Activated CD4-positive, alpha-beta T cell treated with anti-CD3 and anti-CD28 coated beads, Interleukin-2, Interleukin-4, amounts not matched to agents 100 ng/mL and 50 ng/mL, durations not matched to agents 16 hours and 8 hours (primary cell): ENCODE data around the gene UBE3D.
"Not testable (repeated sequence)": the region's sequence is repeated elsewhere in the genome, so short reads cannot be mapped to it uniquely, and the experiment has no call there.

Experiments used
- DNase-seq: peaks from one replicate; pipeline ENCODE4 v3.0.0-alpha.2; 2020; ENCODE audit warnings: low spot score

UBE3D gene

GRCh38 chr6:82978362-82978945, 87.2 kb downstream of the UBE3D start:
- no peak for DNase-seq

DNA sequence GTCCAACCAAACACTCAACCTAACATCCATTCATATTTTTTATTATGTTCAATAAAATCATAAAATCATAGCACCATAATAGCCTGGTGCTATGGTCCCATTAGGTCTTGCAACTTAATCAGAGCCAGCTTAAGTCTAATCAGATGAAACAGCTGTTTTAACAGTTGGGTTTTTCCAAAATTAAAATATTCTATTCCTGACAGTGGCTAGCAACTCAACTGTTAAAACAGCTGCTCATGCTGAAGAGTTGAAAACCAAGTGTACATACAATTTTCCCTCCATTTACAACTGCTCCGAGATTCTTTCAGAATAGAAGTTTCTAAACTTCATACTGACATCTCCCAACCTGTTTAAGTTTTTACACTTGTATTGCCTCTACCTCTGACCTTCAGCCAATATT, 89.5 kb downstream of the UBE3D start:
- no peak for DNase-seq

DNA sequence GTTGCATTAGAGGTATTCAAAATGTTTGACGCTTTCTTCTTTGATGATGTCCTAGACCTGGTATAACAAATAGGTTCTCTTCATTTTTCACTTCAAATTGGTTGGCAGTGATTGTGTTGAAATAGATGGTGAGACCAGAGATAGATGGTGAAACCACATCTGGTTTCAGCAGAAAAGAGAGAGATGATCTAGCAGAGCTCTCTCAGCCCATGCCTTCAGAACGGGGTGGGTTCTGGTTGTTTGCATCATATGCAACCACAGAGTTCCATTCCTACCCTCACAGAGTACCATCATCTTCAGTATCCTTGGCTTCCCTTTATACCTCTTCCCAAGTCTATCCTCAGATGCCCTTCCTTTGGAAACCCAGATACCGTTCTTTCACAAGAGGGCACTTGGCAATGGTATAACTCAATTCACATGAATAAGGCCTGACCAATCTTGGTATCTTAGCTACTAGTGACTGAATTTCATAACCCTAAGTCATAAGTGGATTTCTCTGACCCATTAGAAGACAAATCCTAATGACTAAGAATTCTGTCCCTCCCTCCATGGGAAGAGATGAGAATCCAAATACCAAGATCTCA, 93.7 kb downstream of the UBE3D start:
- no peak for DNase-seq

DNA sequence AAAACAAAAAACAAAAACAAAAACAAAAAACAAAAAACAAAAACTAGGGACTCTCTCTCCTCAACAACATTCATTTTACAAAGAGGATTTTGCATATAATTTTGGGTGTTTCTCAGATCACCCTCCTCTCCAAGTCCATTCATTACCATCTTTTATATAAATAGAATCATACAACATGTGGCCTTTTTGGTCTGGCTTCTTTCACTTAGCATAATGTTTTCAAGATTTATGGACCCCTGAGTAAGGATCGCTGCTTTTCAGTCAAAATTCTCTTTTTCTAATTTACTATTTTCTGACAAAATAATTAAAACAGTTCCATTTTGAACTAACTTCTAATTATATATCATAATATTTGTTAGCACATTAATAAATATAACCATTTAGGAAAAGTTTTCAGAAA, 94.8 kb downstream of the UBE3D start:
- no peak for DNase-seq

- DNase-seq, result no peak
Measured at GRCh38 chr6:82968708-82969107, 96.9 kb downstream of the UBE3D start.

DNA sequence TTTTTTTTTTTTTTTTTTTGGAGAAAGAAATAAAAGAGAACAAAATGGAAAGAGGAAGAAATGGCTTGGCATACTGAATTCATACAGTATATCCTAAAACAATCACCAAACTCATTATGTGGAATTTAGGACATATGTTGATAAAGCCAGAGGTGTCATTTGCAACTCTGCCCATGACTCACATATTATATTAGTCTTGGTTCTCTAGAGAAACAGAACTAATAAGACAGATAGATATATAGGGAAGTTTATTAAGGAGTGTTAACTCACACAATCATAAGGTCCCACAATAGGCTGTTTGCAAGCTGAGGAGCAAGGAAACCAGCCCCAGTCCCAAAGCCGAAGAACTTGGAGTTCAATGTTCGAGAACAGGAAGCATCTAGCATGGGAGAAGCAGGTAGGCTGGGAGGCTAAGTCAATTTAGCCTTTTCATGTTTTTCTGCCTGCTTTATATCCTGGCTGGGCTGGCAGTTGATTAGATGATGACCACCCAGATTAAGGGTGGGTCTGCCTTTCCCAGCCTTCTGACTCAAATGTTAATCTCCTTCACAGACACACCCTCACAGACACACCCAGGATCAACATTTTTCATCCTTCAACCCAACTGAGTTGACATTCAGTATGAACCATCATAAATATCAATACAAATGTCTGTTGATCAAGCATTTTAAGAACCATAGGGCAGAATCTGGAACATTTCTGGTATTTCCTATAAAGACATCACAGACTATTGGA, 102.3 kb downstream of the UBE3D start:
- DNase-seq, result no peak

DNA sequence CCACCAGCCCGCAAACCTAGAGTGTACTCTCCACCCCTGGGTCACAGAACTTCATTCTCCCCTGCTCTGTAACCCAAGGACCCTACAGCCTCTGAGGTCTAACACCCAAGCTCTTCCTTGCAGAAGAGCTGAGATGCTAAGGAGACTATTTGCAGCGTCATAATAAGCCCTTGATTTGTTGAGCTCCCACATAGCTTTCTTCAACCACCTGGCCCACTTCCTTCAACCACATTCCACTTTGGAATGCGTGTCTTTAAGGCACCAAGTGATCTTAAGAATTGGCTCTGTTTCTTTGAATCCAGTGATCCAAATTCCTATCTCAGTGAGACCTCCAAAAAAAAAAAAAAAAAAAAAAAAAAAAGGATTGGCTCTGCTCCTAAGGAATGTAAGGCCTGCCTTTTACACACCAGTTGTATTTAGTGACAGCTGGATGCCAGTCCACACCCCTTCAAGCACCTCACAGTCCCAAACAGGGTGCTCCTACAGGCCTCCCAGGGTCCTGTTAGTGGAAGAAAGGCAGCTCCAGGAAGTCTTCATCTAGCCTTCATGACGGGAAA, 106.2 kb downstream of the UBE3D start:
- DNase-seq, result no peak

- no peak for DNase-seq
Measured at GRCh38 chr6:82958551-82958950, 107.1 kb downstream of the UBE3D start.

- no peak for DNase-seq
Measured at GRCh38 chr6:82957868-82958245, 107.8 kb downstream of the UBE3D start.

- DNase-seq, result no peak
Measured at GRCh38 chr6:82957171-82957867, 108.3 kb downstream of the UBE3D start.

GRCh38 chr6:82955841-82956240, 109.8 kb downstream of the UBE3D start:
- DNase-seq, result no peak

DNA sequence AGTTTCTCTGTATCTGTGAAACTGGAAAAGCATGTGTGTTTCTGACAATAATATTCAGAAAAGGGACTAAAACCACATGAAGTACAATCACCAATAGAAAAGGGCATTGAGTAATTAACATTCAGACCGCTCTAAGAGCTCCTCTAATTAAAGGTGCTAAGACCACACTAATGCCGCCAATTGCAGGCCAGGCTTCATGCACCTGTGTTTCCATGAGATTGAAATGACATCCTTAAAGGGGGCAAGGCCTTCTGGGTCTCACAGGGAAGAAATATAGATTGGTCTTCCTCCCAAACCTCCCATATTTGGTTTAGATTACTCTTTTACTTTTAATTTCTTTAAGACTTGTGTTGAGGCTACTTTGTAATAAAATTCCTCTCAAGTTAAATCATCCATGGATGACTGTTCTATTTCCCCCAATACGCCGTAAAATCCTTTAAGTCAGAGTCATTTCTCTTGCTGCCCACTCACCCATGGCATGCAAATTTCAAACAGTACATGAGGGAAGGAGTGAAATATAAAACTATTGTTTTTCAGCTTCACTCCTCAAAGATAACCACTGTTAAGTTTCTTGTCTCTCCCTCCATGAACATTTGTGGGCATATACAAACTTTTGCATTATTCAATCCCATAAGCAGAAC, 110.6 kb downstream of the UBE3D start:
- DNase-seq, result no peak

DNA sequence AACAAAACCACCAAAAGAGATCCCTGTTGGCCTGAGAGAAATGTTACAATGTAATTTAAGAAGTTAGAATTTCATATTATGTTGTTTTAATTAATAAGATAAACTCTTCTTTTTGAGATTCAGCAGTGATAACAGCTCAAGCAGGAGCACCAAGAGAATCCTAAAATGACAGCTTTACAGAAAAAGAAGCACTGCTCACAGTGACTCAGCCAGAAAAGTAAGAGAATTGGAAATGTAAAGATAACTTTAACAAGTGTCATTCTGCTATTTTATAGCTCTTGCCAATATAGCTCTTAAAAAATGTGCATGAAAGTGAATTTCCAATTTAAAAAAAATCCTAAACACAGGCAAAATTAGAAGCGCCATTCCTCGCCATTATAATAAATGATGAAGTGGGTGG, 111.3 kb downstream of the UBE3D start:
- no peak for DNase-seq

GRCh38 chr6:82953871-82954270, 111.8 kb downstream of the UBE3D start:
- DNase-seq, result no peak

- no peak for DNase-seq
Measured at GRCh38 chr6:82951935-82952334, 113.7 kb downstream of the UBE3D start.

GRCh38 chr6:82951389-82951788, 114.3 kb downstream of the UBE3D start:
- DNase-seq, result no peak

DNA sequence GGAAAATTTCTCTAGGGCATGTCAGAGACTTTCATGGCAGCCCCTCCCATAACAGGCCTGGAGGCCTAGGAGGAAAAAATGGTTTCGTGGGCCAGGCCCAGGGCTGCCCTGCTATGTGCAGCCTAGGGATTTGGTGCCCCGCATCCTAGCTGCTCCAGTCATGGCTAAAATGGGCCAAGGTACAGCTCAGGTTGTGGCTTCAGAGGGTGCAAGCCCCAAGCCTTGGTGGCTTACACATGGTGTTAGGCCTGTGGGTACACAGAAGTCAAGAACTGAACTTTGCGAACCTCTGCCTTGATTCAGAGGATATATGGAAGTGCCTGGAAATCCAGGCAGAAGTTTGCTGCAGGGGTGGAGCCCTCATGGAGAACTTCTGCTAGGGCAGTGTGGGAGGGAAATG, 134.7 kb downstream of the UBE3D start:
- not testable (repeated sequence) for DNase-seq

- DNase-seq, result no peak
Measured at GRCh38 chr6:82924799-82925535, 140.7 kb downstream of the UBE3D start.

- DNase-seq, result no peak
Measured at GRCh38 chr6:82921258-82921657, 144.4 kb downstream of the UBE3D start.

GRCh38 chr6:82917346-82918064, 148.1 kb downstream of the UBE3D start:
- DNase-seq, result no peak

GRCh38 chr6:82915666-82916065, 150.0 kb downstream of the UBE3D start:
- no peak for DNase-seq
